Measurements from ENCODE around the gene CHST8.

Gene CHST8

GRCh38 chr19:33670398-33670797 lies 48.6 kb downstream of the CHST8 start:
- Histone ChIP-seq H3K27me3 (replicated peaks; ENCODE audit: control insufficient read depth, insufficient read depth, low read length) (peaks cover 1% of the 10 kb centered on the region), H3K4me3 (replicated peaks; ENCODE audit: low read depth, low read length) (no peak overlapping the region), H3K36me3 (ENCODE audit: control insufficient read depth, insufficient read depth, low read length) (no peaks in the 10 kb centered on the region)
- no peak for DNase-seq (ENCODE audit: extremely low read depth, insufficient read length)
- no peak for TF ChIP-seq CTCF (IDR thresholded peaks at IDR 0.05; ENCODE audit: insufficient read depth, low read length, poor library complexity, severe bottlenecking)

GRCh38 chr19:33671211-33671610 lies 49.5 kb downstream of the CHST8 start:
- Histone ChIP-seq H3K4me3 (replicated peaks; ENCODE audit: low read depth, low read length) (no peak overlapping the region), H3K36me3 (ENCODE audit: control insufficient read depth, insufficient read depth, low read length) (no peaks in the 10 kb centered on the region), H3K27me3 (replicated peaks; ENCODE audit: control insufficient read depth, insufficient read depth, low read length) (peaks cover 1% of the 10 kb centered on the region)
- no peak for DNase-seq (ENCODE audit: extremely low read depth, insufficient read length)
- no peak for TF ChIP-seq CTCF (IDR thresholded peaks at IDR 0.05; ENCODE audit: insufficient read depth, low read length, poor library complexity, severe bottlenecking)

GRCh38 chr19:33673258-33673875 lies 51.6 kb downstream of the CHST8 start:
- no peaks in the 10 kb centered on the region for H3K36me3 ChIP-seq (ENCODE audit: control insufficient read depth, insufficient read depth, low read length)
- H3K27me3 ChIP-seq (replicated peaks; ENCODE audit: control insufficient read depth, insufficient read depth, low read length) = peaks cover 1% of the 10 kb centered on the region
- no peak for DNase-seq (ENCODE audit: extremely low read depth, insufficient read length)
- H3K4me3 ChIP-seq (replicated peaks; ENCODE audit: low read depth, low read length) = no peak overlapping the region
- TF ChIP-seq CTCF (IDR thresholded peaks at IDR 0.05; ENCODE audit: insufficient read depth, low read length, poor library complexity, severe bottlenecking) = no peak

GRCh38 chr19:33673996-33674625 lies 52.4 kb downstream of the CHST8 start:
- Histone ChIP-seq H3K36me3 (ENCODE audit: control insufficient read depth, insufficient read depth, low read length) (no peaks in the 10 kb centered on the region), H3K27me3 (replicated peaks; ENCODE audit: control insufficient read depth, insufficient read depth, low read length) (peaks cover 1% of the 10 kb centered on the region), H3K4me3 (replicated peaks; ENCODE audit: low read depth, low read length) (no peak overlapping the region)
- no peak for TF ChIP-seq CTCF (IDR thresholded peaks at IDR 0.05; ENCODE audit: insufficient read depth, low read length, poor library complexity, severe bottlenecking)
- DNase-seq (ENCODE audit: extremely low read depth, insufficient read length) = no peak

- no peak for DNase-seq (ENCODE audit: extremely low read depth, insufficient read length)
- TF ChIP-seq CTCF (IDR thresholded peaks at IDR 0.05; ENCODE audit: insufficient read depth, low read length, poor library complexity, severe bottlenecking) = no peak
Measured at GRCh38 chr19:33674626-33675367, 53.0 kb downstream of the CHST8 start.

More at GRCh38 chr19:33674626-33675367, 53.0 kb downstream of the CHST8 start:
- peaks cover 1% of the 10 kb centered on the region for H3K27me3 ChIP-seq (replicated peaks; ENCODE audit: control insufficient read depth, insufficient read depth, low read length)
- H3K4me3 ChIP-seq (replicated peaks; ENCODE audit: low read depth, low read length) = no peak overlapping the region
- no peaks in the 10 kb centered on the region for H3K36me3 ChIP-seq (ENCODE audit: control insufficient read depth, insufficient read depth, low read length)

Data from GM06990 (cell line).